ENCODE data around the gene TAB2. TPM values are rescaled to one million over a fixed set of nuclear protein-coding genes. Genes with fewer than 3 reads are reported as not detected.

The TAB2 gene
- total and polyA plus RNA-seq, 2 of the 8 experiments (the other 6 are each of a cell fraction or from before 2014, with no cell fraction given): 40.4 to 63.0 TPM

- TF ChIP-seq ATF2 (IDR thresholded peaks at IDR 0.05; ENCODE audit: low read length) (no peak), CBX5 (IDR thresholded peaks at IDR 0.05; ENCODE audit: low read depth, low read length) (no peak), SRF (IDR thresholded peaks at IDR 0.05; ENCODE audit: low read depth, low read length) (no peak)
Measured at GRCh38 chr6:149333266-149333620, 15.7 kb downstream of the TAB2 start (continued).
